KBM-7 (cell line): ENCODE measurements around the gene FAS.
"Not testable (repeated sequence)": the region's sequence is repeated elsewhere in the genome, so short reads cannot be mapped to it uniquely, and the experiment has no call there.

Experiments used
- DNase-seq: peaks from one replicate; pipeline ENCODE4 v3.0.0-alpha.2; 2015
- in situ Hi-C: fragments of 300-500 bp; cut with MboI; formaldehyde crosslinking; loops from 2 replicates; pipeline ENCODE4 v1.14.3; 2020; ENCODE audit warnings: low sequenced_read_pairs, low pct_unique_long_range_greater_than_20kb, mixed read lengths

Gene FAS

GRCh38 chr10:88987840-88988239 lies 2.8 kb upstream of the FAS start:
- in situ Hi-C loops, result no loop called here
- no peak for DNase-seq

GRCh38 chr10:88989423-88989822 lies 1.2 kb upstream of the FAS start:
- no peak for DNase-seq
- in situ Hi-C loops, result no loop called here

- DNase-seq, result no peak
- in situ Hi-C loops, result no loop called here
These were observed 694 bp upstream of the FAS start for GRCh38 chr10:88989824-88990383.

- peak; percentile 93 for DNase-seq
- in situ Hi-C loops, result no loop called here
These were observed 732 bp downstream of the FAS start for GRCh38 chr10:88991161-88991898.

GRCh38 chr10:88991899-88992320 lies 1.3 kb downstream of the FAS start:
- in situ Hi-C loops, result no loop called here
- no peak for DNase-seq

- no peak for DNase-seq
- in situ Hi-C loops, result no loop called here
These were observed 2.4 kb downstream of the FAS start for GRCh38 chr10:88992921-88993524.

- DNase-seq, result no peak
- in situ Hi-C loops, result no loop called here
These were observed 3.4 kb downstream of the FAS start for GRCh38 chr10:88994019-88994418.

GRCh38 chr10:88995156-88995876 lies 4.7 kb downstream of the FAS start:
- no peak for DNase-seq
- in situ Hi-C loops, result no loop called here

GRCh38 chr10:88996927-88997326 lies 6.3 kb downstream of the FAS start:
- DNase-seq, result peak; percentile 70
- in situ Hi-C loops, result no loop called here

GRCh38 chr10:88999625-89000024 lies 9.0 kb downstream of the FAS start:
- in situ Hi-C loops, result no loop called here
- no peak for DNase-seq

- in situ Hi-C loops, result no loop called here
- DNase-seq, result no peak
These were observed 10.6 kb downstream of the FAS start for GRCh38 chr10:89001024-89001728.

GRCh38 chr10:89001729-89002072 lies 11.1 kb downstream of the FAS start:
- in situ Hi-C loops, result no loop called here
- no peak for DNase-seq

- in situ Hi-C loops, result no loop called here
- no peak for DNase-seq
These were observed 11.8 kb downstream of the FAS start for GRCh38 chr10:89002226-89002978.

GRCh38 chr10:89003344-89003743 lies 12.7 kb downstream of the FAS start:
- DNase-seq, result no peak
- in situ Hi-C loops, result no loop called here

- in situ Hi-C loops, result no loop called here
- no peak for DNase-seq
These were observed 16.7 kb downstream of the FAS start for GRCh38 chr10:89007129-89007893.

GRCh38 chr10:89018700-89019346 lies 28.2 kb downstream of the FAS start:
- in situ Hi-C loops, DNase-seq: not testable (repeated sequence)

GRCh38 chr10:89019569-89020327 lies 29.1 kb downstream of the FAS start:
- no peak for DNase-seq
- in situ Hi-C loops, result no loop called here
